ENCODE data around the gene ARG1.
"Not testable (repeated sequence)": the region's sequence is repeated elsewhere in the genome, so short reads cannot be mapped to it uniquely, and the experiment has no call there.

- not testable (repeated sequence) for TF ChIP-seq CTCF (IDR thresholded peaks at IDR 0.05; ENCODE audit: low read depth, low read length); EZH2phosphoT487 (IDR thresholded peaks at IDR 0.05; ENCODE audit: low read depth)
Observed at GRCh38 chr6:131538615-131539014, 34.4 kb upstream of the ARG1 start.

All from OCI-LY3 (cell line).